ENCODE data around the gene ASCL5.

- no peak for TF ChIP-seq EZH2 (IDR thresholded peaks at IDR 0.05; ENCODE audit: borderline replicate concordance, low read depth, low read length)
- no peak for TF ChIP-seq ZNF707 (CRISPR knock-in tag; conservative IDR thresholded peaks at IDR 0.05)
- TF ChIP-seq GATA2 (CRISPR knock-in tag; IDR thresholded peaks at IDR 0.05) = no peak
- TF ChIP-seq PBX2 (CRISPR knock-in tag; IDR thresholded peaks at IDR 0.05; ENCODE audit: low read depth) = no peak
- no peak for TF ChIP-seq PBX2 (tag; conservative IDR thresholded peaks at IDR 0.05; ENCODE audit: low read depth)
- TF ChIP-seq, protein P1, sequence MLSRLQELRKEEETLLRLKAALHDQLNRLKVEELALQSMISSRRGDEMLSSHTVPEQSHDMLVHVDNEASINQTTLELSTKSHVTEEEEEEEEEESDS (CRISPR knock-in tag; IDR thresholded peaks at IDR 0.05) = no peak
- TF ChIP-seq, protein P2, sequence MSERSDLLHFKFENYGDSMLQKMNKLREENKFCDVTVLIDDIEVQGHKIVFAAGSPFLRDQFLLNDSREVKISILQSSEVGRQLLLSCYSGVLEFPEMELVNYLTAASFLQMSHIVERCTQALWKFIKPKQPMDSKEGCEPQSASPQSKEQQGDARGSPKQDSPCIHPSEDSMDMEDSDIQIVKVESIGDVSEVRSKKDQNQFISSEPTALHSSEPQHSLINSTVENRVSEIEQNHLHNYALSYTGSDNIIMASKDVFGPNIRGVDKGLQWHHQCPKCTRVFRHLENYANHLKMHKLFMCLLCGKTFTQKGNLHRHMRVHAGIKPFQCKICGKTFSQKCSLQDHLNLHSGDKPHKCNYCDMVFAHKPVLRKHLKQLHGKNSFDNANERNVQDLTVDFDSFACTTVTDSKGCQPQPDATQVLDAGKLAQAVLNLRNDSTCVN (CRISPR knock-in tag; IDR thresholded peaks at IDR 0.05) = no peak
- TF ChIP-seq ZNF316 (IDR thresholded peaks at IDR 0.05) = no peak
- TF ChIP-seq RBBP5 (IDR thresholded peaks at IDR 0.05; ENCODE audit: borderline replicate concordance, insufficient read depth, low read length, poor library complexity, severe bottlenecking) = no peak
- TF ChIP-seq PRPF4 (IDR thresholded peaks at IDR 0.05; ENCODE audit: insufficient read depth, low read depth, low read length, poor library complexity, severe bottlenecking) = no peak
- no peak for TF ChIP-seq FOXJ3 (CRISPR knock-in tag; IDR thresholded peaks at IDR 0.05)
Measured at GRCh38 chr1:201114245-201115131, 12.5 kb downstream of the ASCL5 start.

Data from K562 (cell line).